ENCODE results near the gene NSRP1. TPM values are rescaled to one million over a fixed set of nuclear protein-coding genes. Genes with fewer than 3 reads are reported as not detected.

Gene NSRP1
- total RNA-seq, 2 experiments from 2014 or later = 24.3 to 28.4 TPM

- Mint-ChIP-seq H3K27ac (no peak overlapping the region), H3K4me1 (ENCODE audit: low read depth) (peaks cover 5% of the 10 kb centered on the region), H3K9me3 (no peaks in the 10 kb centered on the region), H3K27me3 (no peaks in the 10 kb centered on the region), H3K36me3 (ENCODE audit: low read depth) (peaks cover 22% of the 10 kb centered on the region), H3K4me3 (no peak overlapping the region)
- intact Hi-C loops (cut with micrococcal nuclease) = no loop called here
- ATAC-seq (no peak), DNase-seq (no peak)
- TF ChIP-seq CTCF (IDR thresholded peaks at IDR 0.05) = no peak
- ChIA-PET CTCF (interaction anchor here (1.5 to 1.6 kb wide), 2 partner anchors 61 to 82 kb away, joined by 4 to 11 read pairs; no protein-coding TSS in a partner anchor), POLR2A (no interaction called here)
These were observed 70.1 kb downstream of the NSRP1 start for GRCh38 chr17:30186761-30187160.

GRCh38 chr17:30187573-30187972 lies 71.0 kb downstream of the NSRP1 start:
- no peak overlapping the region for H3K27ac Mint-ChIP-seq
- TF ChIP-seq CTCF (IDR thresholded peaks at IDR 0.05) = no peak
- DNase-seq (no peak), ATAC-seq (no peak)
- ChIA-PET CTCF (interaction anchor here (0.6 to 1.5 kb wide), 3 partner anchors 9 to 83 kb away, joined by 3 to 5 read pairs (median 4); no protein-coding TSS in a partner anchor), POLR2A (no interaction called here)
- H3K9me3 Mint-ChIP-seq = no peaks in the 10 kb centered on the region
- peaks cover 20% of the 10 kb centered on the region for H3K36me3 Mint-ChIP-seq (ENCODE audit: low read depth)
- intact Hi-C loops (cut with micrococcal nuclease) = no loop called here
- H3K4me1 Mint-ChIP-seq (ENCODE audit: low read depth) = peaks cover 5% of the 10 kb centered on the region
- no peak overlapping the region for H3K4me3 Mint-ChIP-seq
- no peaks in the 10 kb centered on the region for H3K27me3 Mint-ChIP-seq

- H3K4me1 Mint-ChIP-seq (ENCODE audit: low read depth) = peaks cover 5% of the 10 kb centered on the region
These were observed 71.8 kb downstream of the NSRP1 start for GRCh38 chr17:30188211-30188939.

GRCh38 chr17:30191072-30191471 lies 74.5 kb downstream of the NSRP1 start:
- intact Hi-C loops (cut with micrococcal nuclease) = no loop called here
- Mint-ChIP-seq H3K36me3 (ENCODE audit: low read depth) (peaks cover 2% of the 10 kb centered on the region), H3K4me3 (no peak overlapping the region), H3K27me3 (no peaks in the 10 kb centered on the region), H3K27ac (no peak overlapping the region), H3K9me3 (no peaks in the 10 kb centered on the region), H3K4me1 (ENCODE audit: low read depth) (peaks cover 5% of the 10 kb centered on the region)
- no peak for TF ChIP-seq CTCF (IDR thresholded peaks at IDR 0.05)
- POLR2A ChIA-PET = interaction anchor here (0.5 to 1.6 kb wide), 2 partner anchors 13 to 19 kb away, joined by 4 to 5 read pairs; no protein-coding TSS in a partner anchor
- CTCF ChIA-PET = interaction anchor here (1.0 kb wide), 1 partner anchor 21 kb away, joined by 3 read pairs; no protein-coding TSS in a partner anchor
- ATAC-seq (no peak), DNase-seq (no peak)

More at GRCh38 chr17:30188211-30188939, 71.8 kb downstream of the NSRP1 start:
- Mint-ChIP-seq H3K4me3 (no peak overlapping the region), H3K36me3 (ENCODE audit: low read depth) (peaks cover 20% of the 10 kb centered on the region), H3K27me3 (no peaks in the 10 kb centered on the region), H3K9me3 (no peaks in the 10 kb centered on the region), H3K27ac (peak overlapping the region; percentile 44)
- intact Hi-C loops (cut with micrococcal nuclease) = no loop called here
- POLR2A ChIA-PET = interaction anchor here (0.9 kb wide), 1 partner anchor 34 kb away, joined by 3 read pairs; no protein-coding TSS in a partner anchor
- CTCF ChIA-PET = interaction anchor here (0.6 to 1.1 kb wide), 3 partner anchors 10 to 147 kb away, joined by 3 to 5 read pairs (median 3); no protein-coding TSS in a partner anchor
- ATAC-seq (no peak), DNase-seq (no peak)
- no peak for TF ChIP-seq CTCF (IDR thresholded peaks at IDR 0.05)

- H3K4me3 Mint-ChIP-seq = no peak overlapping the region
- H3K27ac Mint-ChIP-seq = no peak overlapping the region
- CTCF ChIA-PET = interaction anchor here (1.0 to 1.6 kb wide), 3 partner anchors 28 to 140 kb away, joined by 3 to 5 read pairs (median 3); no protein-coding TSS in a partner anchor
- POLR2A ChIA-PET = no interaction called here
- intact Hi-C loops (cut with micrococcal nuclease) = no loop called here
- TF ChIP-seq CTCF (IDR thresholded peaks at IDR 0.05) = no peak
- peaks cover 5% of the 10 kb centered on the region for H3K27me3 Mint-ChIP-seq
- no peaks in the 10 kb centered on the region for H3K9me3 Mint-ChIP-seq
- DNase-seq = no peak
- ATAC-seq = no peak
- H3K4me1 Mint-ChIP-seq (ENCODE audit: low read depth) = no peaks in the 10 kb centered on the region
- no peaks in the 10 kb centered on the region for H3K36me3 Mint-ChIP-seq (ENCODE audit: low read depth)
These were observed 79.9 kb downstream of the NSRP1 start for GRCh38 chr17:30196504-30196903.

Measured in activated CD8-positive, alpha-beta T cell treated with anti-CD3 and anti-CD28 coated beads for 36 hours (primary cell).